Measurements from ENCODE around the gene ZNF630. TPM values are rescaled to one million over a fixed set of nuclear protein-coding genes. Genes with fewer than 3 reads are reported as not detected.

ZNF630 gene
- total and polyA plus RNA-seq, 2 of the 8 experiments (the other 6 are each of a cell fraction or from before 2014, with no cell fraction given) = 0.67 to 2.2 TPM

DNA sequence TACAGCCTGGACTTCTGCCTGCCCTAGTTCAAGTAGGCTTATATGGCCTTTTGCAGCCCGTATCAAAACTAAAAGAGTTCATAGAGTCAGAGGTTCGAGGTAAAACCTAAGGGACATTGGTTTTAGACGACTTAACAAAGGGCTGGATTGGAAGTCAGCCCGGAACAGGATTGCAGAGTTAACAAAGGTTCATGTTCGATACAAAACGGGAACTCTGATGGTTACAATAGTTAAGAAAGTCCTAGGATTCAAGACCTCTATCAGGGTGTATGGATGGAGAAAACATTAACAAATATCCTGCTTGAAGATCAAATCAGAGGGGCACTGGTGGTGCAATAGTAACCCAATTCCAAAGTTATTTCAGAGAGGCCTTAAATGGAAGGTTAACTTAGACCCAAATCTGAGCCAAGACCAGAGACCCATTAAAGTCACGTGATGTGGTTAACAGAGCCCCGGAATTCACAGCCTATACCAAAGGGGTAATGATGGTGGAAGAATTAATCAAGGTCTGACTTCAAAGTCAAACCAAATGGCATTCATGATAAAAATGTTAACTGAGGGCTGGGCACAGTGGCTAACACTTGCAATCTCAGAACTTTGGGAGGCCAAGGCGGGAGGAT is 656 bp upstream of the ZNF630 start:
- no peak overlapping the region for H4K8ac ChIP-seq (ENCODE audit: extremely low read depth, insufficient read depth, low read length)
- no peak overlapping the region for H4K5ac ChIP-seq (ENCODE audit: insufficient read length, low read depth, low read length)
- FAIRE-seq = no peak
- no peaks in the 10 kb centered on the region for H3K36me3 ChIP-seq (ENCODE audit: control insufficient read depth in 2 of 4, insufficient read depth in 4 of 4, low read length in 3 of 4)
- peak overlapping the region in 2 of 4 experiments; percentile 60 to 91; a peak in 4 of 8 replicates for H3K4me3 ChIP-seq (ENCODE audit: extremely low read depth in 1 of 4, insufficient read depth in 2 of 4, low read depth in 3 of 4, low read length in 4 of 4)
- no peak overlapping the region for H3K23ac ChIP-seq (ENCODE audit: insufficient read length)
- no peak overlapping the region for H2BK15ac ChIP-seq (ENCODE audit: low read length)
- ChIA-PET POLR2A (ENCODE audit: partially characterized antibody) (no interaction called here), CTCF (ENCODE audit: partially characterized antibody) (no interaction called here)
- H2BK12ac ChIP-seq (ENCODE audit: low read depth, low read length) = no peak overlapping the region
- no peak overlapping the region for H2AFZ ChIP-seq (ENCODE audit: low read length)
- no peak overlapping the region for H3K27ac ChIP-seq (ENCODE audit: low read depth, low read length)
- H3K56ac ChIP-seq (replicated peaks; ENCODE audit: insufficient read length, low read depth, low read length) = no peak overlapping the region
- TF ChIP-seq KDM5A (IDR thresholded peaks at IDR 0.05; ENCODE audit: low read length) = no peak
- TF ChIP-seq CTBP2 (IDR thresholded peaks at IDR 0.05; ENCODE audit: borderline replicate concordance, insufficient read depth, insufficient read length, low read length) = no peak
- no peak for TF ChIP-seq PHF8 (conservative IDR thresholded peaks at IDR 0.05; ENCODE audit: low read depth, low read length)
- TF ChIP-seq, protein P1, sequence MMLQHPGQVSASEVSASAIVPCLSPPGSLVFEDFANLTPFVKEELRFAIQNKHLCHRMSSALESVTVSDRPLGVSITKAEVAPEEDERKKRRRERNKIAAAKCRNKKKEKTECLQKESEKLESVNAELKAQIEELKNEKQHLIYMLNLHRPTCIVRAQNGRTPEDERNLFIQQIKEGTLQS (IDR thresholded peaks at IDR 0.05; ENCODE audit: insufficient read depth, low read depth, low read length) = no peak
- TF ChIP-seq CHD1 (IDR thresholded peaks at IDR 0.05; ENCODE audit: low read depth, low read length) = no peak
- TF ChIP-seq ASH2L (IDR thresholded peaks at IDR 0.05; ENCODE audit: low read length) = no peak
- TF ChIP-seq POLR2AphosphoS5 (IDR thresholded peaks at IDR 0.05; ENCODE audit: low read depth, low read length) = no peak
- TF ChIP-seq HDAC6 (IDR thresholded peaks at IDR 0.05; ENCODE audit: low read depth, low read length) = no peak
- TF ChIP-seq, protein P2, sequence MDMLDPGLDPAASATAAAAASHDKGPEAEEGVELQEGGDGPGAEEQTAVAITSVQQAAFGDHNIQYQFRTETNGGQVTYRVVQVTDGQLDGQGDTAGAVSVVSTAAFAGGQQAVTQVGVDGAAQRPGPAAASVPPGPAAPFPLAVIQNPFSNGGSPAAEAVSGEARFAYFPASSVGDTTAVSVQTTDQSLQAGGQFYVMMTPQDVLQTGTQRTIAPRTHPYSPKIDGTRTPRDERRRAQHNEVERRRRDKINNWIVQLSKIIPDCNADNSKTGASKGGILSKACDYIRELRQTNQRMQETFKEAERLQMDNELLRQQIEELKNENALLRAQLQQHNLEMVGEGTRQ (IDR thresholded peaks at IDR 0.05; ENCODE audit: low read length) = no peak
- WGBS, 2 experiments (ENCODE audit: extremely low coverage in 1 of 2, insufficient coverage in 1 of 2, insufficient read length in 1 of 2, insufficient replicate concordance in 2 of 2, low coverage in 1 of 2, low lambda C conversion rate in 2 of 2, missing lambda C conversion rate in 1 of 2) = 55% methylated on average over 8 of the region's 9 CpGs; no CpG with 5 or more reads in 1 of the 2 experiments
- H3K4me2 ChIP-seq (ENCODE audit: insufficient read depth in 1 of 2, low read depth in 2 of 2, low read length in 2 of 2) = peak overlapping the region; percentile 28 to 85; a peak in 3 of 4 replicates
- H4K20me1 ChIP-seq (replicated peaks in 1 of 2; ENCODE audit: control insufficient read depth in 1 of 2, insufficient read depth in 2 of 2, low read length in 2 of 2) = no peaks in the 10 kb centered on the region
- no peak for DNase-seq (ENCODE audit: low read depth in 1 of 2, low spot score in 2 of 2)
- no peak overlapping the region for H3K4ac ChIP-seq (replicated peaks; ENCODE audit: insufficient read length, low read depth, low read length)
- H3K9ac ChIP-seq (replicated peaks in 1 of 4; ENCODE audit: extremely low read depth in 1 of 4, low read depth in 3 of 4, low read length in 3 of 4) = no peak overlapping the region
- no peak overlapping the region for H2BK120ac ChIP-seq (replicated peaks; ENCODE audit: low read depth, low read length)
- peaks cover 3% of the 10 kb centered on the region; the same call in 1 of the 2 replicates for H3K23me2 ChIP-seq (ENCODE audit: low read depth, low read length)
- H4K91ac ChIP-seq (replicated peaks; ENCODE audit: insufficient read length, low read length) = no peak overlapping the region
- no peaks in the 10 kb centered on the region for H3K79me1 ChIP-seq (ENCODE audit: low read depth, low read length)
- H2BK20ac ChIP-seq (ENCODE audit: low read length) = no peak overlapping the region
- no peak overlapping the region for H3K14ac ChIP-seq (ENCODE audit: insufficient read length)
- H3K27me3 ChIP-seq (replicated peaks in 1 of 4; ENCODE audit: control insufficient read depth in 3 of 4, extremely low read depth in 1 of 4, insufficient read depth in 3 of 4, low read length in 3 of 4) = no peaks in the 10 kb centered on the region
- no peak overlapping the region for H3K18ac ChIP-seq (ENCODE audit: extremely low read depth, low read length)
- no peaks in the 10 kb centered on the region; a peak in 1 of 7 replicates for H3K4me1 ChIP-seq (replicated peaks in 1 of 4; ENCODE audit: control insufficient read depth in 3 of 4, insufficient read depth in 4 of 4, low read length in 3 of 4)
- H2BK5ac ChIP-seq (ENCODE audit: low read depth, low read length) = no peak overlapping the region
- H3K79me2 ChIP-seq (ENCODE audit: control insufficient read depth in 1 of 2, insufficient read depth in 2 of 2, low read length in 2 of 2) = no peaks in the 10 kb centered on the region
- H2AK5ac ChIP-seq (ENCODE audit: low read depth, low read length) = no peak overlapping the region
- no peaks in the 10 kb centered on the region for H3K9me3 ChIP-seq (ENCODE audit: insufficient read depth in 2 of 2, low read depth in 1 of 2, low read length in 1 of 2)

Data from H1 (cell line).